T-cell (primary cell): ENCODE measurements around the gene NR2F1. TPM values are rescaled to one million over a fixed set of nuclear protein-coding genes. Genes with fewer than 3 reads are reported as not detected.

Source experiments
- ATAC-seq, 4 experiments: fragments of 200-7000 bp in 3 of 4; fragments of 150-1000 bp in 1 of 4; cut with Tn5 transposase; replicated peaks in 1 of 4; 1 replicate in 3 of 4; 2 replicates in 1 of 4; pipeline ENCODE4 v1.10.0; 2021; ENCODE audit warnings: moderate library complexity in 3 of 4, mild to moderate bottlenecking in 2 of 4, moderate number of reproducible peaks in 1 of 4
- CTCF ChIA-PET, 2 donors: fragments of 300-600 bp; sonication (Branson Sonifier 250); formaldehyde crosslinking; loops; one replicate each; lab custom pipeline; 2022; ENCODE audit warnings: antibody characterized with exemption in 2 of 2; lab: Charles Lee
- POLR2A ChIA-PET, 2 donors: fragments of 300-600 bp; sonication (Branson Sonifier 250); formaldehyde crosslinking; loops; one replicate each; lab custom pipeline; 2022; ENCODE audit warnings: antibody characterized with exemption in 2 of 2; lab: Charles Lee
- DNase-seq, 35 experiments: peaks; one replicate each; pipeline versions ENCODE4 v3.0.0 to v3.0.0-alpha.2; 2013 to 2023
- H3K27ac ChIP-seq: one replicate; pipeline ENCODE4 v1.5.1; 2013; ENCODE audit warnings: low read length
- H3K27me3 ChIP-seq, 2 experiments: replicated peaks in 1 of 2; 1 replicate in 1 of 2; 2 replicates in 1 of 2; pipeline versions ENCODE4 v1.6.1 to v1.7.0; 2013; ENCODE audit warnings: low read length in 1 of 2, mixed read lengths in 1 of 2; ENCODE audit not compliant: control insufficient read depth in 2 of 2, insufficient read depth in 2 of 2; ENCODE audit errors: extremely low read depth in 1 of 2
- H3K36me3 ChIP-seq, 2 donors: 1 replicate in 1 of 2; 2 replicates in 1 of 2; pipeline versions ENCODE4 v1.6.1 to v1.7.0; 2013; ENCODE audit warnings: low read length in 1 of 2; ENCODE audit not compliant: control insufficient read depth in 2 of 2, insufficient read depth in 1 of 2; ENCODE audit errors: extremely low read depth in 1 of 2
- H3K4me1 ChIP-seq, 2 experiments: 1 replicate in 1 of 2; 2 replicates in 1 of 2; pipeline versions ENCODE4 v1.6.1 to v1.7.0; 2013; ENCODE audit warnings: low read length in 2 of 2, mixed read lengths in 1 of 2; ENCODE audit not compliant: insufficient read depth in 2 of 2, control insufficient read depth in 1 of 2; ENCODE audit errors: extremely low read depth in 1 of 2
- H3K4me3 ChIP-seq, 2 donors: 1 replicate in 1 of 2; 2 replicates in 1 of 2; pipeline versions ENCODE4 v1.5.1 to v1.7.0; 2013; ENCODE audit warnings: mild to moderate bottlenecking in 2 of 2, low read length in 1 of 2, moderate library complexity in 1 of 2; ENCODE audit not compliant: control insufficient read depth in 1 of 2; ENCODE audit errors: extremely low read depth in 1 of 2
- H3K9me3 ChIP-seq: 2 replicates; pipeline ENCODE4 v1.7.0; 2013
- H3K27ac Mint-ChIP-seq, 2 donors: one replicate each; pipeline ENCODE4 v1.8.0; 2020 to 2021; ENCODE audit warnings: mild to moderate bottlenecking in 2 of 2, mixed read lengths in 2 of 2
- H3K27me3 Mint-ChIP-seq, 2 donors: one replicate each; pipeline ENCODE4 v1.8.0; 2021 to 2022; ENCODE audit warnings: mixed read lengths in 2 of 2
- H3K36me3 Mint-ChIP-seq: one replicate; pipeline ENCODE4 v1.8.0; 2021; ENCODE audit warnings: mixed read lengths
- H3K4me1 Mint-ChIP-seq, 3 donors: one replicate each; pipeline ENCODE4 v1.8.0; 2020 to 2022; ENCODE audit warnings: mixed read lengths in 3 of 3, mild to moderate bottlenecking in 1 of 3
- H3K4me3 Mint-ChIP-seq, 3 donors: one replicate each; pipeline ENCODE4 v1.8.0; 2020 to 2022; ENCODE audit warnings: mild to moderate bottlenecking in 3 of 3, mixed read lengths in 3 of 3, moderate library complexity in 3 of 3
- H3K9me3 Mint-ChIP-seq, 3 donors: one replicate each; pipeline ENCODE4 v1.8.0; 2020 to 2022; ENCODE audit warnings: mixed read lengths in 3 of 3
- WGBS: methylation state at CpG from one replicate; pipeline ENCODE4 v1.1.5; 2013; ENCODE audit warnings: missing lambda C conversion rate; ENCODE audit not compliant: insufficient coverage; 5-methylcytosine and 5-hydroxymethylcytosine counted together
- total RNA-seq, 35 experiments: library from RNA in 6 of 35; stranded (reverse) in 6 of 35; fragments of 120-200 nt in 1 of 35; gene quantifications; one replicate each; pipeline versions ENCODE4 v1.2.1 to v1.2.4 and lab custom pipeline; 2013 to 2026

NR2F1 gene
- total RNA-seq, 5 donors from 2014 or later (not counting 1 experiment from before 2014, with no cell fraction given) = 0.25 to 0.67 (median 0.33) TPM; not detected in 2

DNA sequence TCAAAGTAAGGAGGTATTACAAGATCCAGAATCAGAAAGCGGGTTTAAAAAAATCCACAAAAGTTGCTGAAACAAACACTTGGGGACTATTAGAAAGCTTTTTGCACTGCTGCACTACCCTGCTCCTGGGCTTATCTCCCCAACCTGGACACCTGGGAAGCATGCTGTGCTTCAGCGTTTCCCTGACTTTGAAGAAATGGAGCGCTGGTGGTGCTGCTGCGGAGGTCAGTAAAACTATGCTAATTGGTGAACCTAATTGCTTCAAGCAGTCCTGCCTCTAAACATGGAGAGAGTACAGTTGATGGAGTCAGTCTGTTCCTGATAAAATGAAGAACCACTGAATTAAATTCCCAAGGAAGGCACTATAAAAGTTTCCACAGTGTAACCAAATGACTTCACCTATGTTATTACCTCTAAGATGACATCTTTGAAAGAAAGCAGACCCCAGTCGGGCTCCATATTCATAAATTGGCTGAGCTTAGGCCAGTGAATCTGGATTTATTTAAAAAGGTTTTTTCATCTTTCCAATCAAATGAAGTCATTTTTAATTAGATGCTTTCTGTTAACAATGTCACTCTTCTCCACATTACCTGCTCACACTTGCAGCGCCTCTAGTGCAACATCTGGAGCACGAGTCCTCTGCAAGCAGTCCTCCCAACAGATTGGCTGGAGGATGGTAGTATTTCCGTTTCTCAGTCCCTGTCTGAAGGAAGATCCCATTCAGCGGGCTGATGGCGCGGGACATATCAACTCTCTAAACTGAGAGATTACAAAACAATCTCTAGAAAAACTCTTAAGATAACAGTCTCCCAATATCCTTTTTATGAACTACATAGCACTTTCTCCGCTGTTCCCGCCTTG is 13.5 kb upstream of the NR2F1 start:
- peaks cover 4 to 28% of the 10 kb centered on the region in 2 experiments for H3K4me1 ChIP-seq
- H3K4me3 Mint-ChIP-seq = peak overlapping the region in 1 of 3 donors; percentile 57
- CTCF ChIA-PET = no interaction called here
- WGBS = 31% methylated on average over 6 of the region's 13 CpGs
- H3K27me3 ChIP-seq = peaks cover 33 to 51% of the 10 kb centered on the region in 2 experiments
- ATAC-seq (no peak), DNase-seq (no peak)
- peak overlapping the region in 1 of 2 donors; percentile 59 for H3K27ac Mint-ChIP-seq
- peaks cover 60 to 68% of the 10 kb centered on the region in 2 donors for H3K27me3 Mint-ChIP-seq
- no peaks in the 10 kb centered on the region for H3K9me3 Mint-ChIP-seq
- POLR2A ChIA-PET = no interaction called here
- H3K27ac ChIP-seq = no peak overlapping the region
- no peaks in the 10 kb centered on the region for H3K9me3 ChIP-seq
- H3K4me3 ChIP-seq = peak overlapping the region in 1 of 2 donors; percentile 66
- H3K36me3 ChIP-seq = no peaks in the 10 kb centered on the region
- no peaks in the 10 kb centered on the region for H3K36me3 Mint-ChIP-seq
- peaks cover 13 to 23% (median 22%) of the 10 kb centered on the region in 3 donors for H3K4me1 Mint-ChIP-seq

- Mint-ChIP-seq H3K36me3 (no peaks in the 10 kb centered on the region), H3K4me1 (peaks cover 13 to 23% (median 22%) of the 10 kb centered on the region in 3 donors), H3K27me3 (peaks cover 69 to 77% of the 10 kb centered on the region in 2 donors), H3K27ac (peak overlapping the region in 1 of 2 donors; percentile 59), H3K9me3 (no peaks in the 10 kb centered on the region), H3K4me3 (peak overlapping the region in 1 of 3 donors; percentile 57)
- 6% methylated on average over 66 of the region's 70 CpGs for WGBS
- ATAC-seq = peak in 3 of 4 experiments; percentile 49 to 70 (median 60)
- H3K4me3 ChIP-seq = peak overlapping the region in 1 of 2 donors; percentile 66
- H3K4me1 ChIP-seq = peaks cover 4 to 28% of the 10 kb centered on the region in 2 experiments
- no peak for DNase-seq
- POLR2A ChIA-PET = no interaction called here
- peaks cover 38 to 56% of the 10 kb centered on the region in 2 experiments for H3K27me3 ChIP-seq
- no peak overlapping the region for H3K27ac ChIP-seq
- CTCF ChIA-PET = interaction anchor here in 1 of 2 donors (1.4 kb wide), 1 partner anchor 230 kb away, joined by 4 read pairs; no protein-coding TSS in a partner anchor
- no peaks in the 10 kb centered on the region for H3K9me3 ChIP-seq
- no peaks in the 10 kb centered on the region for H3K36me3 ChIP-seq
Observed at GRCh38 chr5:93570294-93571113, 12.5 kb upstream of the NR2F1 start.

GRCh38 chr5:93571114-93571949 is 11.7 kb upstream of the NR2F1 start:
- peaks cover 13 to 23% (median 22%) of the 10 kb centered on the region in 3 donors for H3K4me1 Mint-ChIP-seq
- no peaks in the 10 kb centered on the region for H3K36me3 ChIP-seq
- H3K27me3 ChIP-seq = peaks cover 35 to 56% of the 10 kb centered on the region in 2 experiments
- ChIA-PET POLR2A (no interaction called here), CTCF (interaction anchor here in 1 of 2 donors (1.4 kb wide), 1 partner anchor 229 kb away, joined by 4 read pairs; no protein-coding TSS in a partner anchor)
- WGBS = 27% methylated on average over 27 of the region's 32 CpGs
- ATAC-seq (no peak), DNase-seq (no peak)
- H3K36me3 Mint-ChIP-seq = no peaks in the 10 kb centered on the region
- H3K27ac Mint-ChIP-seq = no peak overlapping the region
- H3K4me3 Mint-ChIP-seq = peak overlapping the region in 1 of 3 donors; percentile 57
- no peaks in the 10 kb centered on the region for H3K9me3 Mint-ChIP-seq
- peak overlapping the region in 1 of 2 donors; percentile 66 for H3K4me3 ChIP-seq
- H3K4me1 ChIP-seq = peaks cover 4 to 28% of the 10 kb centered on the region in 2 experiments
- H3K27me3 Mint-ChIP-seq = peaks cover 77 to 85% of the 10 kb centered on the region in 2 donors
- no peaks in the 10 kb centered on the region for H3K9me3 ChIP-seq
- no peak overlapping the region for H3K27ac ChIP-seq

- Histone ChIP-seq H3K27ac (no peak overlapping the region), H3K4me3 (peak overlapping the region in 1 of 2 donors; percentile 10), H3K4me1 (peaks cover 4 to 28% of the 10 kb centered on the region in 2 experiments), H3K36me3 (no peaks in the 10 kb centered on the region), H3K9me3 (no peaks in the 10 kb centered on the region), H3K27me3 (peaks cover 33 to 59% of the 10 kb centered on the region in 2 experiments)
- peaks cover 13 to 23% (median 22%) of the 10 kb centered on the region in 3 donors for H3K4me1 Mint-ChIP-seq
- ChIA-PET CTCF (no interaction called here), POLR2A (no interaction called here)
- DNase-seq (no peak), ATAC-seq (no peak)
- no peak overlapping the region for H3K27ac Mint-ChIP-seq
- peaks cover 80 to 88% of the 10 kb centered on the region in 2 donors for H3K27me3 Mint-ChIP-seq
- H3K36me3 Mint-ChIP-seq = no peaks in the 10 kb centered on the region
- 10% methylated on average over 37 of the region's 40 CpGs for WGBS
- peak overlapping the region in 1 of 3 donors; percentile 57 for H3K4me3 Mint-ChIP-seq
- no peaks in the 10 kb centered on the region for H3K9me3 Mint-ChIP-seq
Observed at GRCh38 chr5:93572101-93572607, 10.9 kb upstream of the NR2F1 start.

DNA sequence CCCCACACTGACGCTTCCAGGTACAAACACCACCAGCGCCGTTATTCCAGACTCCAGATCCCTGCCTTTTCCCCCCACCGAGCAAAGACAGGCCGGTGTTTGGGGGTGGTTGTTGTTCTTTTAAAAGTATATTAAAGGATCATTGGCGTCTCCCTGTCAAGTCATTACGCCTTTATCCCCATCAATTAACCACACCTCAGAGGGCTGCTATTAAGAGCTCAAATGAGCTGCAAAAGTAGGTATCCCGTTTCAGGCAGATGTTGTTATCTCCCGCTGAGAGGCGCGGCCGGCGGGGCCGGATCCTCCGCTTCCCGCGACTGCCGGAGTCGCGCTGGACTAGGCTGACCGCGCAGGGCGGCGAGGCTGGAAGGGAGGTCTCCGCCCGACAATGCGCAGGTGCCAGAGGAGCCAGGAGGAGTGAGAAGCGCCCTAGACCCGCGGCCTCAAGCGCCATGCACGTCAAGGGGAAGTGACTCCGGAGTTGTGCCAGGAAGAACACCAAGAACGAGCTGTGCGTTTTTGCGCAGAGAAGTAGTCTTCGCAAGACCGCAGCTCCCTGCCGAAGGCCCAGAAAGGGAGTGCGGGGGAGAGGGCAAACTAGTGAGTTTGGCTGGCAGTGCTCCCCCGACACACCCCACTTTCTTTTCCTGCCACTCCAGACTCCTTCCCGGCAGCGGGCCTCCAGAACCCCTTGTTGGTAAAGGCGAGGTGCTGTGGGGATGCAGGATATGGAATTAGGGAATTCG is 10.2 kb upstream of the NR2F1 start:
- Mint-ChIP-seq H3K9me3 (no peaks in the 10 kb centered on the region), H3K4me1 (peaks cover 13 to 23% (median 22%) of the 10 kb centered on the region in 3 donors), H3K4me3 (no peak overlapping the region), H3K36me3 (no peaks in the 10 kb centered on the region), H3K27me3 (peaks cover 81 to 88% of the 10 kb centered on the region in 2 donors), H3K27ac (no peak overlapping the region)
- Histone ChIP-seq H3K36me3 (no peaks in the 10 kb centered on the region), H3K27me3 (peaks cover 38 to 59% of the 10 kb centered on the region in 2 experiments), H3K4me3 (no peak overlapping the region), H3K4me1 (peaks cover 4 to 28% of the 10 kb centered on the region in 2 experiments), H3K27ac (no peak overlapping the region), H3K9me3 (no peaks in the 10 kb centered on the region)
- ChIA-PET CTCF (no interaction called here), POLR2A (interaction anchor here in 1 of 2 donors (0.5 kb wide), 1 partner anchor 10 kb away, joined by 5 read pairs; no protein-coding TSS in a partner anchor)
- WGBS = 8% methylated on average over 26 of the region's 45 CpGs
- ATAC-seq (no peak), DNase-seq (no peak)
